ENCODE data around the gene TMEM213. TPM values are rescaled to one million over a fixed set of nuclear protein-coding genes. Genes with fewer than 3 reads are reported as not detected.

The TMEM213 gene
- total and polyA plus RNA-seq, 2 of the 13 experiments (the other 11 are each of a cell fraction or from before 2014, with no cell fraction given), result not detected

DNA sequence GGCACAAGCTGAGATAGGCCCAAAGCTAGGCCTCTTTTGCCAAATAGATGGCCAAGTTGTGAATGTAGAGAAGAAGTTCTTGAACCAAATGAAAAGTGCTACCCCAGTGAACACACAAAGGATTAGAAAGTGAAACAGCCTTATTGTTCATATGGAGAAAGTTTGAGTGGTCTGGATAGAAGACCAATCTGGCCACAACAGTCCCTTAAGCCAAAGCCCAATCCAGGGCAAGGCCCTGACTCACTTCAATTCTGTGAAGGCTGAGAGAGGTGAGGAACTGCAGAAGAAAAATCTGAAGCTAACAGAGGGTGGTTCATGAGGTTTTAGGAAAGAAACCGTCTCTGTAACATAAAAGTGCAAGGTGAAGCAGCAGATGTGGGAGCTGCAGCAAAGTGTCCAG is 18.9 kb downstream of the TMEM213 start:
- BruUV-seq (replicated peaks), result no TSS peak
- H3K4me3 ChIP-seq (replicated peaks in 1 of 3; ENCODE audit: insufficient read depth in 1 of 3, low read depth in 2 of 3, low read length in 3 of 3), result no peak overlapping the region
- H3K79me2 ChIP-seq (ENCODE audit: insufficient read depth, low read length), result no peaks in the 10 kb centered on the region
- H3K36me3 ChIP-seq (replicated peaks in 1 of 2; ENCODE audit: control insufficient read depth in 1 of 2, insufficient read depth in 2 of 2, low read length in 2 of 2), result no peaks in the 10 kb centered on the region
- no peak overlapping the region for H3K27ac ChIP-seq (ENCODE audit: extremely low read length, insufficient read depth, low read length)
- ATAC-seq (no peak), FAIRE-seq (no peak), DNase-seq (ENCODE audit: low spot score) (no peak)
- TF ChIP-seq THYN1 (CRISPR knock-in tag; IDR thresholded peaks at IDR 0.05; ENCODE audit: borderline replicate concordance, low read depth) (no peak), SP140L (CRISPR knock-in tag; IDR thresholded peaks at IDR 0.05; ENCODE audit: borderline replicate concordance) (no peak), GFI1 (CRISPR knock-in tag; IDR thresholded peaks at IDR 0.05; ENCODE audit: borderline replicate concordance) (no peak), KIAA2018 (CRISPR knock-in tag; IDR thresholded peaks at IDR 0.05; ENCODE audit: borderline replicate concordance) (no peak), ZNF446 (CRISPR knock-in tag; IDR thresholded peaks at IDR 0.05) (no peak), ZNF282 (IDR thresholded peaks at IDR 0.05; ENCODE audit: partially characterized antibody) (no peak), CSRNP1 (CRISPR knock-in tag; IDR thresholded peaks at IDR 0.05) (no peak), REPIN1 (CRISPR knock-in tag; IDR thresholded peaks at IDR 0.05; ENCODE audit: borderline replicate concordance, low read depth) (no peak), TAF15 (IDR thresholded peaks at IDR 0.05; ENCODE audit: low read depth, low read length, poor library complexity, severe bottlenecking) (no peak), ZBTB1 (CRISPR knock-in tag; IDR thresholded peaks at IDR 0.05; ENCODE audit: borderline replicate concordance) (no peak), HNRNPH1 (optimal IDR thresholded peaks at IDR 0.05; ENCODE audit: low read depth, low read length) (no peak), MAX (IDR thresholded peaks at IDR 0.05) (no peak), ZNF543 (CRISPR knock-in tag; IDR thresholded peaks at IDR 0.05) (no peak), HCFC1 (IDR thresholded peaks at IDR 0.05; ENCODE audit: low read depth, low read length) (no peak), ZNF12 (CRISPR knock-in tag; IDR thresholded peaks at IDR 0.05) (no peak)
- ChIA-PET CTCF (ENCODE audit: low intra/inter-chr PET ratio, low total read pairs) (no interaction called here), POLR2A (no interaction called here)
- WGBS (ENCODE audit: low lambda C conversion rate), result 4% methylated on average over 1 of the region's 1 CpG
- no peaks in the 10 kb centered on the region for H3K9me3 ChIP-seq (ENCODE audit: low read length)
- peak overlapping the region; percentile 40 for H2AFZ ChIP-seq (ENCODE audit: low read length)
- intact Hi-C loops (cut with micrococcal nuclease; ENCODE audit: unreplicated experiment), result no loop called here
- in situ Hi-C loops (cut with HindIII; ENCODE audit: extremely low pct_ligation_motif_present, low pct_unique_long_range_greater_than_20kb), result no loop called here
- H4K20me1 ChIP-seq (ENCODE audit: insufficient read depth, low read length), result no peaks in the 10 kb centered on the region
- no peak overlapping the region for H3K4me2 ChIP-seq (ENCODE audit: low read depth, low read length)
- H3K27me3 ChIP-seq (ENCODE audit: control insufficient read depth in 1 of 2, insufficient read depth in 2 of 2, low read length in 2 of 2), result no peaks in the 10 kb centered on the region
- no peak overlapping the region for H3K9ac ChIP-seq (ENCODE audit: insufficient read depth, low read depth, low read length)
- H3K4me1 ChIP-seq (ENCODE audit: insufficient read depth, low read length), result peaks cover 8% of the 10 kb centered on the region

Data from HepG2 (cell line).